GM12801 (cell line): ENCODE data around the gene RBM46.

Source experiments
- CTCF ChIP-seq: IDR thresholded peaks from one replicate; pipeline ENCODE4 v1.5.1; 2011; ENCODE audit warnings: control low read depth; ENCODE audit not compliant: insufficient read length; ENCODE audit errors: extremely low read depth

Gene RBM46

GRCh38 chr4:154838155-154838554 is 57.1 kb downstream of the RBM46 start:
- no peak for TF ChIP-seq CTCF

GRCh38 chr4:154838694-154839093 is 57.6 kb downstream of the RBM46 start:
- no peak for TF ChIP-seq CTCF

DNA sequence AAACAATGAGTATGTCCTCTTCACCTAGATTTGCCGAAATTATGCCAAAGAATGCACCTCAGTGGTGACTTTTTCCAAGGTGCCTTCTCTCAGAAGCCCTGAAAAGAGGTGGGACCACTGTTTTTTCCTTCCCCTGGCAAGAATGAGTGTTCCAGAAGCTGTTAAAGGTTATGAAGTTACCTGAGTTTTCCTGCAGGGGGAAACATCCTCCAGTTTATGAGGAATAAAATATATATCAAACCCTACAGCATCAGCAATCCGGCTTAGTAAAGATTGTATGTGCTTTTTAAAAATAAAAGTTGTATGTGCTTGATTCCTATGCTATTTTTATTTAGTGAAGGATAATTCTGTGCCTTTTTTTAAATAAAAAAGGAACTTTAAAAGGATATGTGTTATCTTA is 73.3 kb downstream of the RBM46 start:
- no peak for TF ChIP-seq CTCF

DNA sequence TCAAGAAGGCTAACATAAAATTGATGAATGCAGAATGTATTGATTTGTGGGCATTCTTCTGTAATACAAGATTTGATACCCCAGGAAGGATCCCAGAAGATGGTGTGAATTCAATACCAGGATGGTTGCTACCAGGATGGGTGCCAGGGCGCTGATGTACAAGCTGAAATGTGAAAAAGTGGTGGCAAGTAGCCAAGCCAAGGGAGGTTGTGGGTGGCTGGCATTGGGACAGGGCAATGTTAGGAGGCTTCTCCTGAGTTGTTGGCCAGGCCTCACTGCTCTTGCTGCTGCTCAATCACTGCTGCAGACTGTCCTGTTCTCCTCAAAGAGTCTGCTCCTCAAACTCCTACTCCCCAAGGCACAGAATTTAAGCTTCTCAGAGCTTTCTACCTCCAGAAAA is 77.1 kb downstream of the RBM46 start:
- TF ChIP-seq CTCF: no peak

- TF ChIP-seq CTCF: no peak
Measured at GRCh38 chr4:154868414-154869194, 87.5 kb downstream of the RBM46 start.

GRCh38 chr4:154869301-154869700 is 88.2 kb downstream of the RBM46 start:
- no peak for TF ChIP-seq CTCF

DNA sequence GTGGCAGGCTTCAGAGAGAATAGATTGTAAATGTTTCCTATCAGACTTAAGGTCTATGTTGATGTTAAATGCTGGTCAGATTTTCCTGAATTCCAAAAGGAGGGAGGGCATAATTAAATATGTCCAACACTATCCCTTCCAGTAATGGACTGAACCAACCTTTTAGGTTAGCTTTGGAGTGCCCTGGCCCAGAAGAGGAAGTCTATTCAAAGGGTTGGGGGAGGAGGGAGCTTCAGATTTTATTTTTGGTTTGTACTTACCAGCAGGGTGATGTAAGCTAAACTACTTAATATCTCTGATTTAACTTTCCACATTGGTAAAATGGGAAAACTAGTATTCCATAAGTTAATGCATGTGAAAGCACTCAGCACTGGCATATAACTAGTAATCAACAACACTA is 91.1 kb downstream of the RBM46 start:
- no peak for TF ChIP-seq CTCF
